Mesendoderm (in vitro differentiated cells): Measurements from ENCODE around the gene CACNB2.

ENCODE experiments used
- DNase-seq: peaks from one replicate; pipeline ENCODE4 v3.0.0; 2013
- H2AK5ac ChIP-seq: 2 replicates; pipeline ENCODE4 v1.6.1; 2013; ENCODE audit warnings: low read length, inconsistent platforms
- H2BK120ac ChIP-seq: 2 replicates; pipeline ENCODE4 v1.6.1; 2013; ENCODE audit warnings: low read depth, mild to moderate bottlenecking, low read length, moderate library complexity, mixed read lengths
- H2BK15ac ChIP-seq: replicated peaks from 2 replicates; pipeline ENCODE4 v1.6.1; 2013; ENCODE audit warnings: low read depth, mild to moderate bottlenecking, moderate library complexity
- H2BK5ac ChIP-seq: 2 replicates; pipeline ENCODE4 v1.6.1; 2013; ENCODE audit warnings: low read length, inconsistent platforms
- H3K18ac ChIP-seq: 2 replicates; pipeline ENCODE4 v1.6.1; 2013; ENCODE audit warnings: mild to moderate bottlenecking, low read length, mixed read lengths
- H3K23ac ChIP-seq: one replicate; pipeline ENCODE4 v1.6.1; 2013; ENCODE audit warnings: low read length
- H3K27ac ChIP-seq: 2 replicates; pipeline ENCODE4 v1.5.1; 2013; ENCODE audit warnings: low read depth, mild to moderate bottlenecking, inconsistent platforms, low read length, moderate library complexity
- H3K27me3 ChIP-seq: 2 replicates; pipeline ENCODE4 v1.6.1; 2013; ENCODE audit warnings: low read length, control low read depth, mild to moderate bottlenecking, inconsistent platforms; ENCODE audit not compliant: insufficient read depth, poor library complexity
- H3K36me3 ChIP-seq: 2 replicates; pipeline ENCODE4 v1.6.1; 2013; ENCODE audit warnings: low read length, inconsistent platforms; ENCODE audit not compliant: control insufficient read depth, insufficient read depth
- H3K4ac ChIP-seq: one replicate; pipeline ENCODE4 v1.6.1; 2013; ENCODE audit warnings: low read depth, mild to moderate bottlenecking, low read length, moderate library complexity
- H3K4me1 ChIP-seq: 2 replicates; pipeline ENCODE4 v1.6.1; 2013; ENCODE audit warnings: low read depth, low read length, inconsistent platforms; ENCODE audit not compliant: control insufficient read depth
- H3K4me2 ChIP-seq: 2 replicates; pipeline ENCODE4 v1.6.1; 2013; ENCODE audit warnings: low read length
- H3K4me3 ChIP-seq: 2 replicates; pipeline ENCODE4 v1.5.1; 2013; ENCODE audit warnings: mild to moderate bottlenecking, low read length
- H3K56ac ChIP-seq: one replicate; pipeline ENCODE4 v1.6.1; 2013; ENCODE audit warnings: low read length
- H3K79me1 ChIP-seq: 2 replicates; pipeline ENCODE4 v1.6.1; 2013; ENCODE audit warnings: low read length, inconsistent platforms
- H3K79me2 ChIP-seq: 2 replicates; pipeline ENCODE4 v1.6.1; 2013; ENCODE audit warnings: mild to moderate bottlenecking, low read length; ENCODE audit not compliant: control insufficient read depth, insufficient read depth
- H3K9ac ChIP-seq: 2 replicates; pipeline ENCODE4 v1.6.1; 2013; ENCODE audit warnings: low read length, inconsistent platforms
- H4K5ac ChIP-seq: one replicate; pipeline ENCODE4 v1.6.1; 2013; ENCODE audit warnings: low read length
- H4K8ac ChIP-seq: one replicate; pipeline ENCODE4 v1.6.1; 2013; ENCODE audit warnings: low read depth, mild to moderate bottlenecking, control low read depth, low read length, moderate library complexity
- WGBS: extraction: QIAGEN DNeasy Blood & Tissue Kit; methylation state at CpG from one replicate; pipeline ENCODE4 v1.1.7; 2013; ENCODE audit warnings: low lambda C conversion rate, missing lambda C conversion rate; ENCODE audit not compliant: insufficient coverage; ENCODE audit errors: extremely low coverage; 5-methylcytosine and 5-hydroxymethylcytosine counted together

CACNB2 gene

GRCh38 chr10:18140957-18141845, 977 bp downstream of the CACNB2 start:
- Histone ChIP-seq H2BK120ac (no peak overlapping the region), H3K79me2 (no peaks in the 10 kb centered on the region), H2BK15ac (no peak overlapping the region), H4K8ac (no peak overlapping the region), H3K4me3 (peak overlapping the region; percentile 51), H3K4ac (peak overlapping the region; percentile 41), H3K23ac (no peak overlapping the region), H4K5ac (no peak overlapping the region), H2BK5ac (no peak overlapping the region), H3K36me3 (no peaks in the 10 kb centered on the region), H3K79me1 (no peaks in the 10 kb centered on the region), H3K4me1 (no peaks in the 10 kb centered on the region), H3K56ac (peak overlapping the region; percentile 83), H3K27ac (no peak overlapping the region), H3K4me2 (peak overlapping the region; percentile 78), H3K27me3 (no peaks in the 10 kb centered on the region), H3K18ac (peak overlapping the region; percentile 64), H2AK5ac (no peak overlapping the region), H3K9ac (peak overlapping the region; percentile 60)
- no CpG with 5 or more reads among the region's 41 CpGs for WGBS
- peak; percentile 63 for DNase-seq

DNA sequence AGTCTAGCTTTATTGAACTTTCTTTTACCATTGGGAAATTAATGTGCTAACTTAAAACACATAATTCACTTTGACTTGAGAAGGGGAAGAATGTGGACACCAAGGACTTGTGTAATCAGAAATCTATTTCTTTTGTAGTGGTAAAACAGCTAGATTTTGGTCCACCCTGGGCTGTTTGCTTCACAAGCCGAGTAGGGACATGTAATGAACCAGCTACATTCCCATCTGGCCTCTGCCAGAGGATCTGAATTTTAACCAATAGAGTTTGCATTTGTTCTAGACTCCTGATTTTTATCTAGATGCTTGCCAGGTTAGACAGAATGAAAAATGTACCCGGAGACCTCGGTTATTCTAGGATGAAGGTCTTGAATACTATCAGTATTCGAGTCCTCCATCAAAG, 1.9 kb downstream of the CACNB2 start:
- Histone ChIP-seq H3K79me2 (no peaks in the 10 kb centered on the region), H2BK120ac (no peak overlapping the region), H3K27me3 (no peaks in the 10 kb centered on the region), H3K9ac (no peak overlapping the region), H3K79me1 (no peaks in the 10 kb centered on the region), H3K23ac (no peak overlapping the region), H3K4me2 (no peak overlapping the region), H2AK5ac (no peak overlapping the region), H3K18ac (no peak overlapping the region), H3K4ac (no peak overlapping the region), H3K4me3 (no peak overlapping the region), H4K8ac (no peak overlapping the region), H3K27ac (no peak overlapping the region), H3K56ac (no peak overlapping the region), H2BK5ac (no peak overlapping the region), H4K5ac (no peak overlapping the region), H3K4me1 (no peaks in the 10 kb centered on the region), H2BK15ac (peak overlapping the region; percentile 20), H3K36me3 (no peaks in the 10 kb centered on the region)
- DNase-seq, result no peak
- no CpG with 5 or more reads among the region's 4 CpGs for WGBS

DNA sequence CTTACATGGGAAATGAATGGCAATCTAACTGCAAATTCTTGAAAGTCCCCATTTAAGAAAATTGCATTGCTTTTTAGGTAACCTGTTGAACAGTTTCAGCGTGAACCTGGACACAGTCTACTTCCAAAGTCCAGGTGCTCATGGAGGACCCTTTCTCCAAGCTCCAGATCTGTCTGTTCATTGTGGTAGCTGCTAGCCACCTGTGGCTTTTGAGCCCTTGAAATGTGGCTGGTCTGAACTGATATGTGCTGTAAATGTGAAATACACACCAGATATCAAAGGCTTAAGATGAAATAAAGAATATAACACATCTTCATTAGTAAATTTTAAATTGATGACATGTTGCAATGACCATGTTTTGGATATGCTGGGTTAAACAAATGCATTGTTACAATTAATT, 4.2 kb downstream of the CACNB2 start:
- H4K8ac ChIP-seq, result no peak overlapping the region
- no peaks in the 10 kb centered on the region for H3K36me3 ChIP-seq
- no peak overlapping the region for H2AK5ac ChIP-seq
- no peak overlapping the region for H2BK5ac ChIP-seq
- no peak overlapping the region for H2BK120ac ChIP-seq
- H3K4me1 ChIP-seq, result no peaks in the 10 kb centered on the region
- no peak overlapping the region for H3K56ac ChIP-seq
- no peak overlapping the region for H3K27ac ChIP-seq
- no peak overlapping the region for H3K23ac ChIP-seq
- DNase-seq, result no peak
- no peaks in the 10 kb centered on the region for H3K79me1 ChIP-seq
- WGBS, result no CpG with 5 or more reads among the region's 1 CpG
- no peak overlapping the region for H3K18ac ChIP-seq
- no peak overlapping the region for H2BK15ac ChIP-seq
- no peak overlapping the region for H3K4me2 ChIP-seq
- no peak overlapping the region for H4K5ac ChIP-seq
- no peaks in the 10 kb centered on the region for H3K79me2 ChIP-seq
- no peak overlapping the region for H3K9ac ChIP-seq
- no peaks in the 10 kb centered on the region for H3K27me3 ChIP-seq
- no peak overlapping the region for H3K4me3 ChIP-seq
- H3K4ac ChIP-seq, result no peak overlapping the region

DNA sequence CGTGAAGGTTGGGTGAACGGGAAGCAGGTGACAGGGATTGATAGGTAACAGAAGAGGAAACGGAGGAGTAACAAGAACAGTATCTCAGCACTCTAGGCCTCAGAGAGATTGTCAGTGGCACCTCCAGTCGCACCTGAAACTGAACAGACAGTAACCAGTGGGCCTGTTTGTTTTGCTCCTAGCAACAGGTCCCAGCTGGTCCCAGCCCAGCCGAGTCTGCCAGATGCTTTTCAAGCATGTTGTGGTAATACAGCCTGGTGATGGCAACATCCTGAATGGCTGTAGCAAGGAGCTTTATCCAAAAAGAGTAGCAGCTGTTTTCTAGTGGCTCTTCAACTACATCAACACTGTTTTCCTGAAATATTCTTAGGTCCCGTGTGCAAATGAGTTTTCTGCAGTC, 4.7 kb downstream of the CACNB2 start:
- DNase-seq, result peak; percentile 62

GRCh38 chr10:18145652-18146051, 5.4 kb downstream of the CACNB2 start:
- no peak overlapping the region for H2BK120ac ChIP-seq
- no peak overlapping the region for H2AK5ac ChIP-seq
- H3K56ac ChIP-seq, result no peak overlapping the region
- DNase-seq, result peak; percentile 30
- no peak overlapping the region for H3K9ac ChIP-seq
- no peaks in the 10 kb centered on the region for H3K79me1 ChIP-seq
- no peak overlapping the region for H3K27ac ChIP-seq
- no peak overlapping the region for H3K23ac ChIP-seq
- H3K4me1 ChIP-seq, result no peaks in the 10 kb centered on the region
- H3K4ac ChIP-seq, result no peak overlapping the region
- WGBS, result no CpG with 5 or more reads among the region's 2 CpGs
- no peaks in the 10 kb centered on the region for H3K79me2 ChIP-seq
- no peak overlapping the region for H3K4me2 ChIP-seq
- H2BK5ac ChIP-seq, result no peak overlapping the region
- no peak overlapping the region for H3K18ac ChIP-seq
- H3K27me3 ChIP-seq, result no peaks in the 10 kb centered on the region
- H3K36me3 ChIP-seq, result no peaks in the 10 kb centered on the region
- H3K4me3 ChIP-seq, result no peak overlapping the region
- no peak overlapping the region for H4K8ac ChIP-seq
- no peak overlapping the region for H2BK15ac ChIP-seq
- no peak overlapping the region for H4K5ac ChIP-seq

More for the DNA sequence above, 4.7 kb downstream of the CACNB2 start:
- no peak overlapping the region for H4K5ac ChIP-seq
- no peak overlapping the region for H2AK5ac ChIP-seq
- H3K56ac ChIP-seq, result no peak overlapping the region
- no peak overlapping the region for H3K27ac ChIP-seq
- no peaks in the 10 kb centered on the region for H3K79me2 ChIP-seq
- no peak overlapping the region for H3K4ac ChIP-seq
- H3K27me3 ChIP-seq, result no peaks in the 10 kb centered on the region
- no peaks in the 10 kb centered on the region for H3K79me1 ChIP-seq
- H3K18ac ChIP-seq, result no peak overlapping the region
- H3K23ac ChIP-seq, result no peak overlapping the region
- H2BK120ac ChIP-seq, result no peak overlapping the region
- no peaks in the 10 kb centered on the region for H3K36me3 ChIP-seq
- no peak overlapping the region for H3K4me2 ChIP-seq
- no CpG with 5 or more reads among the region's 6 CpGs for WGBS
- no peak overlapping the region for H3K4me3 ChIP-seq
- no peak overlapping the region for H2BK15ac ChIP-seq
- no peaks in the 10 kb centered on the region for H3K4me1 ChIP-seq
- no peak overlapping the region for H2BK5ac ChIP-seq
- no peak overlapping the region for H3K9ac ChIP-seq
- H4K8ac ChIP-seq, result no peak overlapping the region
